Cardiac muscle cell (in vitro differentiated cells and primary cell): Measurements from ENCODE around the gene MAP2. TPM values are rescaled to one million over a fixed set of nuclear protein-coding genes. Genes with fewer than 3 reads are reported as not detected.

Experiments used
- DNase-seq, 2 donors: peaks; one replicate each; pipeline versions ENCODE4 v3.0.0 to v3.0.0-alpha.2; 2010 to 2017; ENCODE audit warnings: low read depth in 1 of 2, low spot score in 1 of 2
- H3K27ac ChIP-seq: fragments of 200-600 bp; sonication (generic); 2 replicates; pipeline ENCODE4 v1.5.1; 2016
- H3K27me3 ChIP-seq: fragments of 200-600 bp; sonication (generic); 2 replicates; pipeline ENCODE4 v1.6.0; 2016; ENCODE audit warnings: control low read depth
- H3K36me3 ChIP-seq: fragments of 200-600 bp; sonication (generic); 2 replicates; pipeline ENCODE4 v1.5.1; 2016; ENCODE audit warnings: control low read depth
- H3K4me1 ChIP-seq: fragments of 200-600 bp; sonication (generic); 2 replicates; pipeline ENCODE4 v1.8.1; 2017; ENCODE audit warnings: low read depth, mild to moderate bottlenecking, mixed run types
- H3K4me3 ChIP-seq: fragments of 200-600 bp; sonication (generic); 2 replicates; pipeline ENCODE4 v1.5.1; 2016; ENCODE audit warnings: mild to moderate bottlenecking
- H3K9me3 ChIP-seq: fragments of 200-600 bp; sonication (generic); 2 replicates; pipeline ENCODE4 v1.5.1; 2017; ENCODE audit warnings: low read depth, mild to moderate bottlenecking, control low read depth
- polyA plus RNA-seq: library from polyadenylated mRNA; unstranded; fragments of >200 nt; fragmentation: Nextera tagmentation; extraction: Ambion mirVana; gene quantifications from 2 replicates; pipeline ENCODE4 v1.2.1, GENCODE V29; 2016
- total RNA-seq: library from RNA; depleted of rRNA; stranded (reverse); fragments of >200 nt; gene quantifications from 2 replicates; pipeline ENCODE4 v1.2.3, GENCODE V29; 2016
- TF ChIP-seq, protein P1 (sequence below): IDR thresholded peaks from 2 replicates; pipeline ENCODE4 v1.5.1; 2012; ENCODE audit warnings: low read depth, mild to moderate bottlenecking, low read length

The MAP2 gene
- total and polyA plus RNA-seq, 2 experiments from 2014 or later: 0.24 to 0.68 TPM

GRCh38 chr2:209505410-209505809 is 81.6 kb downstream of the MAP2 start:
- Histone ChIP-seq H3K27ac (no peak overlapping the region), H3K4me3 (no peak overlapping the region), H3K36me3 (no peaks in the 10 kb centered on the region), H3K27me3 (no peaks in the 10 kb centered on the region), H3K9me3 (no peaks in the 10 kb centered on the region), H3K4me1 (no peaks in the 10 kb centered on the region)
- TF ChIP-seq, protein P1, sequence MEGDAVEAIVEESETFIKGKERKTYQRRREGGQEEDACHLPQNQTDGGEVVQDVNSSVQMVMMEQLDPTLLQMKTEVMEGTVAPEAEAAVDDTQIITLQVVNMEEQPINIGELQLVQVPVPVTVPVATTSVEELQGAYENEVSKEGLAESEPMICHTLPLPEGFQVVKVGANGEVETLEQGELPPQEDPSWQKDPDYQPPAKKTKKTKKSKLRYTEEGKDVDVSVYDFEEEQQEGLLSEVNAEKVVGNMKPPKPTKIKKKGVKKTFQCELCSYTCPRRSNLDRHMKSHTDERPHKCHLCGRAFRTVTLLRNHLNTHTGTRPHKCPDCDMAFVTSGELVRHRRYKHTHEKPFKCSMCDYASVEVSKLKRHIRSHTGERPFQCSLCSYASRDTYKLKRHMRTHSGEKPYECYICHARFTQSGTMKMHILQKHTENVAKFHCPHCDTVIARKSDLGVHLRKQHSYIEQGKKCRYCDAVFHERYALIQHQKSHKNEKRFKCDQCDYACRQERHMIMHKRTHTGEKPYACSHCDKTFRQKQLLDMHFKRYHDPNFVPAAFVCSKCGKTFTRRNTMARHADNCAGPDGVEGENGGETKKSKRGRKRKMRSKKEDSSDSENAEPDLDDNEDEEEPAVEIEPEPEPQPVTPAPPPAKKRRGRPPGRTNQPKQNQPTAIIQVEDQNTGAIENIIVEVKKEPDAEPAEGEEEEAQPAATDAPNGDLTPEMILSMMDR: no peak
- DNase-seq: no peak

- no peaks in the 10 kb centered on the region for H3K9me3 ChIP-seq
- H3K4me1 ChIP-seq: no peaks in the 10 kb centered on the region
- H3K27me3 ChIP-seq: peaks cover 4% of the 10 kb centered on the region
- H3K36me3 ChIP-seq: no peaks in the 10 kb centered on the region
- no peak overlapping the region for H3K27ac ChIP-seq
- no peak overlapping the region for H3K4me3 ChIP-seq
- TF ChIP-seq, protein P1: no peak
- DNase-seq: no peak
Measured at GRCh38 chr2:209508255-209508654, 84.4 kb downstream of the MAP2 start.

DNA sequence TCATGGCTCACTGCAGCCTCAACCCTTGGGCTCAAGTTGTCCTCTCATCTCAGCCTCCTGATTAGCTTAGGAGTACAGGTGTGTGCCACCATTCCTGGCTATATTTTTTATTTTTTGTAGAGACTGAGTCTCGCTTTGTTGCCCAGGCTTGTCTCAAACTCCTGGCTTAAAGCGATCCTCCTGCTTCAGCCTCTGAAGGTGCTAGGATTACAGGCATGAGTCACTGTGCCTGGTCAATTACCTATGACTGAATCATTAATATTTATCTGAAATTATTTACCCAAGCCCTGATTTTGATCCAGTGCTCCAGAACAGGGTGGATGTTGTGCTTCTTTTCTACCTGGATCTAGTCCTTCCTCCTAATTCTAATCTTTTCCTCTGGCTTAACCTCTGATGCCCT is 87.8 kb downstream of the MAP2 start:
- no peak overlapping the region for H3K27ac ChIP-seq
- H3K4me3 ChIP-seq: no peak overlapping the region
- H3K27me3 ChIP-seq: peaks cover 19% of the 10 kb centered on the region
- no peaks in the 10 kb centered on the region for H3K9me3 ChIP-seq
- H3K4me1 ChIP-seq: no peaks in the 10 kb centered on the region
- no peak for DNase-seq
- TF ChIP-seq, protein P1: no peak
- H3K36me3 ChIP-seq: no peaks in the 10 kb centered on the region

GRCh38 chr2:209512971-209513370 is 89.1 kb downstream of the MAP2 start:
- peak in 1 of 2 donors; percentile 63 for DNase-seq
- TF ChIP-seq, protein P1: no peak
- Histone ChIP-seq H3K27ac (no peak overlapping the region), H3K36me3 (no peaks in the 10 kb centered on the region), H3K27me3 (peaks cover 31% of the 10 kb centered on the region), H3K9me3 (no peaks in the 10 kb centered on the region), H3K4me3 (no peak overlapping the region), H3K4me1 (no peaks in the 10 kb centered on the region)

DNA sequence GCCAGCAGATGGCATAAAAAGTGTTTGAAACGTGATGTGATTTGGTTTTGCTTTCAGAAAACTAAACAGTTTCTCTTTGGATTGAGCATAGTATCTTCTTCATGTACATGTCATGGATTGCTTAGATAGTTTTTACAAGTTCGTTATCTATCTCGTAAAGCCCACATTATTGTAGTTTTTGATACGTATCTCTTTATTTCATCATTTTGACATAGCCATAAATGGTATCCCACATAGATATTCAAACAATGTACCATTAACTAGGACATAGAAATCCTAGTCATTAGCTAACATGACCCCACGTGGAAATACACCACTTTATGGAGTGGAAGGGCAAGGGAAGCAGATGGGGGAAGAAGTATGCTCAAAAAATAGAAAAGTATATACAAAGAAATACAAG is 93.6 kb downstream of the MAP2 start:
- H3K36me3 ChIP-seq: no peaks in the 10 kb centered on the region
- H3K27me3 ChIP-seq: peaks cover 27% of the 10 kb centered on the region
- no peaks in the 10 kb centered on the region for H3K9me3 ChIP-seq
- TF ChIP-seq, protein P1: no peak
- H3K4me3 ChIP-seq: no peak overlapping the region
- no peaks in the 10 kb centered on the region for H3K4me1 ChIP-seq
- DNase-seq: no peak
- H3K27ac ChIP-seq: no peak overlapping the region

DNA sequence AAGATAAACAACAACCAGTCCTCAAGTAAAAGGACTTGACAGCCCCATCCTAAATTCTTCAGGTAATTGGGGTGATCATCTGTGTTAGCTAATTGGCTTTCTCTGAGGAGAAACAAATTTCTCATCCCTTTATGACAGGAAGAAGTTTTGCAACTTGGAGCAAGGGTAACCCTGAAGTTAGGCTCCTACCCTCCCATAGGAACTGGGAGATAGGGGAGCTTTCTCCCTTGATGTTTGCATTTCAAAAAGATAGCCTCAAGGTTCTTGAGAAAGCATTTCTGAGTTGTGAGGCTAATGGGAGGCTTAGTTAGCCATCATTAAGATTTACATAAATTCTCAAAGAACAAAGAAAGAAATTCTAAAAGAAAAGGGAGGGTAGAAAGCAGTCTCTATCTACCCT is 95.4 kb downstream of the MAP2 start:
- Histone ChIP-seq H3K27ac (no peak overlapping the region), H3K4me3 (no peak overlapping the region), H3K4me1 (no peaks in the 10 kb centered on the region), H3K9me3 (no peaks in the 10 kb centered on the region), H3K36me3 (no peaks in the 10 kb centered on the region), H3K27me3 (peaks cover 27% of the 10 kb centered on the region)
- TF ChIP-seq, protein P1: no peak
- DNase-seq: no peak
